ENCODE results near the gene DBH.
"Not testable (repeated sequence)": the region's sequence is repeated elsewhere in the genome, so short reads cannot be mapped to it uniquely, and the experiment has no call there.

DBH gene

GRCh38 chr9:133621725-133622267, 14.4 kb upstream of the DBH start:
- DNase-seq (ENCODE audit: low spot score) (no peak), FAIRE-seq (no peak)

- FAIRE-seq (no peak), DNase-seq (ENCODE audit: low spot score) (no peak)
Observed at GRCh38 chr9:133622555-133622954, 13.6 kb upstream of the DBH start.

GRCh38 chr9:133626008-133626407, 10.2 kb upstream of the DBH start:
- not testable (repeated sequence) for DNase-seq (ENCODE audit: low spot score); FAIRE-seq

- DNase-seq (ENCODE audit: low spot score) (no peak), FAIRE-seq (no peak)
Observed at GRCh38 chr9:133627341-133627740, 8.8 kb upstream of the DBH start.

GRCh38 chr9:133628766-133629165, 7.4 kb upstream of the DBH start:
- FAIRE-seq (no peak), DNase-seq (ENCODE audit: low spot score) (no peak)

GRCh38 chr9:133629221-133630110, 6.7 kb upstream of the DBH start:
- FAIRE-seq = no peak
- no peak for DNase-seq (ENCODE audit: low spot score)

GRCh38 chr9:133631111-133631510, 5.1 kb upstream of the DBH start:
- DNase-seq (ENCODE audit: low spot score) (no peak), FAIRE-seq (no peak)

- FAIRE-seq (no peak), DNase-seq (ENCODE audit: low spot score) (no peak)
Observed at GRCh38 chr9:133632806-133633680, 3.1 kb upstream of the DBH start.

GRCh38 chr9:133633681-133634080, 2.5 kb upstream of the DBH start:
- FAIRE-seq = no peak
- DNase-seq (ENCODE audit: low spot score) = no peak

- FAIRE-seq (no peak), DNase-seq (ENCODE audit: low spot score) (no peak)
Observed at GRCh38 chr9:133634081-133634691, 2.0 kb upstream of the DBH start.

GRCh38 chr9:133635098-133635497, 1.1 kb upstream of the DBH start:
- DNase-seq (ENCODE audit: low spot score) (no peak), FAIRE-seq (no peak)

GRCh38 chr9:133636902-133637301, 739 bp downstream of the DBH start:
- no peak for FAIRE-seq
- DNase-seq (ENCODE audit: low spot score) = no peak

- FAIRE-seq (no peak), DNase-seq (ENCODE audit: low spot score) (no peak)
Observed at GRCh38 chr9:133637451-133638055, 1.4 kb downstream of the DBH start.

- no peak for FAIRE-seq
Observed at GRCh38 chr9:133638076-133638475, 1.9 kb downstream of the DBH start.

GRCh38 chr9:133638711-133639110, 2.5 kb downstream of the DBH start:
- FAIRE-seq (no peak), DNase-seq (ENCODE audit: low spot score) (no peak)

More at GRCh38 chr9:133638076-133638475, 1.9 kb downstream of the DBH start:
- no peak for DNase-seq (ENCODE audit: low spot score)

- no peak for FAIRE-seq
- DNase-seq (ENCODE audit: low spot score) = no peak
Observed at GRCh38 chr9:133639613-133640012, 3.5 kb downstream of the DBH start.

- DNase-seq (ENCODE audit: low spot score) (no peak), FAIRE-seq (no peak)
Observed at GRCh38 chr9:133640160-133640559, 4.0 kb downstream of the DBH start.

GRCh38 chr9:133640580-133641395, 4.6 kb downstream of the DBH start:
- DNase-seq (ENCODE audit: low spot score) = no peak
- no peak for FAIRE-seq

GRCh38 chr9:133641396-133641655, 5.2 kb downstream of the DBH start:
- FAIRE-seq = no peak
- no peak for DNase-seq (ENCODE audit: low spot score)

GRCh38 chr9:133641861-133642595, 5.9 kb downstream of the DBH start:
- DNase-seq (ENCODE audit: low spot score) (no peak), FAIRE-seq (no peak)
